Spinal cord (tissue), 10 donors: ENCODE data around the gene HSPB9. TPM values are rescaled to one million over a fixed set of nuclear protein-coding genes. Genes with fewer than 3 reads are reported as not detected.
A peak's percentile ranks its signal among the peaks of the same experiment; 100 is the strongest.
"Not testable (repeated sequence)": the region's sequence is repeated elsewhere in the genome, so short reads cannot be mapped to it uniquely, and the experiment has no call there.

Experiments used
- DNase-seq, 6 donors: peaks; one replicate each; pipeline versions ENCODE4 v3.0.0 to v3.0.0-alpha.2; 2013 to 2015; ENCODE audit warnings: low spot score in 6 of 6, low read depth in 4 of 6
- H3K27ac ChIP-seq: one replicate; pipeline ENCODE4 v1.5.1; 2013; ENCODE audit warnings: low read depth, low read length, control low read depth
- H3K27me3 ChIP-seq: one replicate; pipeline ENCODE4 v1.6.1; 2013; ENCODE audit warnings: low read length; ENCODE audit not compliant: control insufficient read depth, insufficient read depth
- H3K36me3 ChIP-seq: one replicate; pipeline ENCODE4 v1.6.1; 2013; ENCODE audit warnings: low read length; ENCODE audit not compliant: control insufficient read depth, insufficient read depth
- H3K4me1 ChIP-seq: one replicate; pipeline ENCODE4 v1.6.1; 2013; ENCODE audit warnings: low read length; ENCODE audit not compliant: control insufficient read depth, insufficient read depth
- H3K4me3 ChIP-seq: one replicate; pipeline ENCODE4 v1.5.1; 2013; ENCODE audit warnings: low read depth, low read length, control low read depth
- H3K9me3 ChIP-seq: one replicate; pipeline ENCODE4 v1.6.1; 2013; ENCODE audit warnings: low read length; ENCODE audit not compliant: control insufficient read depth, insufficient read depth
- WGBS: methylation state at CpG from one replicate; pipeline ENCODE4 v1.1.5; 2013; ENCODE audit warnings: missing lambda C conversion rate; ENCODE audit not compliant: insufficient coverage; 5-methylcytosine and 5-hydroxymethylcytosine counted together
- polyA plus RNA-seq, 2 donors: library from polyadenylated mRNA; unstranded; fragments of 120-200 nt; gene quantifications; one replicate each; pipeline ENCODE4 v1.2.1, GENCODE V29; 2013; ENCODE audit not compliant: insufficient read length in 2 of 2
- total RNA-seq, 2 donors: library from RNA; depleted of rRNA in 1 of 2; stranded (reverse); fragments of 120-200 nt in 1 of 2; fragments of >200 nt in 1 of 2; gene quantifications; one replicate each; pipeline versions ENCODE4 v1.2.3 to v1.2.4, GENCODE V29; 2013 to 2014
- donor health status: healthy.

The HSPB9 gene
- total and polyA plus RNA-seq, 4 donors = 0.10 to 0.51 (median 0.21) TPM

DNA sequence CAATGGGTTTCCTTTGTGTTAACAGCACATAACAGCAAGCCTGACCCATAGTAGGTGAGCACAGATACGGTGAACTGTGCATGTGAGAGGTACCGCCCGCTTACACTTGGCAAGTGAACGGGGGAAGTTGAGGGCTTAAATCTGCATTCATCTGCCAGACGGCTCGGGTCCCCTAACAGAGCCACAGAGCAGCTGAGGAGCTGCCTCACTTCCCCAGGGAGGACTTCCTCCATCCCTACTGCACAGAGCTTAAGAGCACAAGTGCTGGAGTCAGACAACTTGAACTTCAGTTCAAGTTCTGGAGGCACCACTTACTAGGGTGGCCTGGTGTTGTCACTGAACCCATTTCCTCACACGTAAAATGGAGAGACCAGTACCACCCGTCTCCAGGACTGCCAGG, 18.8 kb downstream of the HSPB9 start:
- Histone ChIP-seq H3K27ac (no peak overlapping the region), H3K9me3 (no peaks in the 10 kb centered on the region), H3K4me3 (no peak overlapping the region), H3K4me1 (peaks cover 26% of the 10 kb centered on the region), H3K36me3 (peaks cover 17% of the 10 kb centered on the region), H3K27me3 (no peaks in the 10 kb centered on the region)
- WGBS = 71% methylated on average over 8 of the region's 8 CpGs
- DNase-seq = no peak

DNA sequence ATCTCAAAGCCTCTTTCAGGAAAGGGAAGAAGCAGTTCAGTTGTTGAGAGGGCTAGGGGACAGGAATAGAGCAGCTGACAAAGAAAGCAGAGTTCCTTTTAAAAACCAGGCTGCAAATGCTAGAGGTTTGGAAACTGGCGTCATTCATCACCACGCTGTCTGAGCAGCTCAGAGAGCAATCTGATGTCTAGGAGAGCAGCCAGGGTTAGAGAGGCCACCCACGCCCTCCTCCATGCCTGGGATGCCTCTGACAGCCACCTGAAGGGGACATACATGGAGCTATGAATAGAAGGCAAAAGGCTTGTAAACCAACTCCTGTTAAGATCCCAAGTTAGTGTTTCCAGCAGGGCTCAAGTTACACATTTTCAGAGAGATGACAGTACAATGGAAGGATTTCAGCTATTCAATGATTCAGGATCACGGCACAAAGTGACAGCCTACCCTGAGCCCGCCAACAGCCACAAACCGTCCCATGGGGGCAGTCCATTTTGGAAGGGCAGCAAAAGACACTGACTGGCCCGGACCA, 19.8 kb downstream of the HSPB9 start:
- DNase-seq = peak in 1 of 6 donors; percentile 15
- no peak overlapping the region for H3K4me3 ChIP-seq

DNA sequence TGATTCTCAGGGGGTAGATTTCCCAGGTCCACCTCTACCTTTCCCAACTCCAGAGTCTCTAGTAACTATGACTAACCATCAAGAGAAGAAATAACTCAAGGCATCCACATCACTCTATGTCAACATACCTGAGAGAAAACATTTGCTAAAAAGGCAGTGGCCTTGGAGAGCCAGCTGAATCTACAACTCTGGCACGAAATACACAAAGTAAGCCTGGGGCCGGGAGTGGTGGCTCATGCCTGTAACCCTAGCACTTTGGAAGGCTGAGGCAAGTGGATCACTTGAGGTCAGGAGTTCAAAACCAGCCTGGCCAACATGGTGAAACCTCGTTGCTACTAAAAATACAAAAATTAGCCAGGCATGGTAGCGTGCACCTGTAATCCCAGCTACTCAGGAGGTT, 20.5 kb downstream of the HSPB9 start:
- H3K27ac ChIP-seq, H3K4me3 ChIP-seq, H3K27me3 ChIP-seq, DNase-seq, H3K9me3 ChIP-seq: not testable (repeated sequence)
- H3K36me3 ChIP-seq = peaks cover 26% of the 10 kb centered on the region
- 96% methylated on average over 4 of the region's 4 CpGs for WGBS
- peaks cover 25% of the 10 kb centered on the region for H3K4me1 ChIP-seq

More for the DNA sequence above, 19.8 kb downstream of the HSPB9 start:
- H3K36me3 ChIP-seq = peaks cover 19% of the 10 kb centered on the region
- WGBS = 74% methylated on average over 7 of the region's 7 CpGs
- H3K27ac ChIP-seq = no peak overlapping the region
- peaks cover 26% of the 10 kb centered on the region for H3K4me1 ChIP-seq
- H3K9me3 ChIP-seq = no peaks in the 10 kb centered on the region
- H3K27me3 ChIP-seq = no peaks in the 10 kb centered on the region

- peaks cover 38% of the 10 kb centered on the region for H3K36me3 ChIP-seq
- WGBS = 92% methylated on average over 8 of the region's 13 CpGs
- H3K27me3 ChIP-seq = no peaks in the 10 kb centered on the region
- no peaks in the 10 kb centered on the region for H3K9me3 ChIP-seq
- peaks cover 8% of the 10 kb centered on the region for H3K4me1 ChIP-seq
- no peak for DNase-seq
- no peak overlapping the region for H3K27ac ChIP-seq
- H3K4me3 ChIP-seq = no peak overlapping the region
These were observed 24.5 kb downstream of the HSPB9 start for GRCh38 chr17:42146911-42147607.

DNA sequence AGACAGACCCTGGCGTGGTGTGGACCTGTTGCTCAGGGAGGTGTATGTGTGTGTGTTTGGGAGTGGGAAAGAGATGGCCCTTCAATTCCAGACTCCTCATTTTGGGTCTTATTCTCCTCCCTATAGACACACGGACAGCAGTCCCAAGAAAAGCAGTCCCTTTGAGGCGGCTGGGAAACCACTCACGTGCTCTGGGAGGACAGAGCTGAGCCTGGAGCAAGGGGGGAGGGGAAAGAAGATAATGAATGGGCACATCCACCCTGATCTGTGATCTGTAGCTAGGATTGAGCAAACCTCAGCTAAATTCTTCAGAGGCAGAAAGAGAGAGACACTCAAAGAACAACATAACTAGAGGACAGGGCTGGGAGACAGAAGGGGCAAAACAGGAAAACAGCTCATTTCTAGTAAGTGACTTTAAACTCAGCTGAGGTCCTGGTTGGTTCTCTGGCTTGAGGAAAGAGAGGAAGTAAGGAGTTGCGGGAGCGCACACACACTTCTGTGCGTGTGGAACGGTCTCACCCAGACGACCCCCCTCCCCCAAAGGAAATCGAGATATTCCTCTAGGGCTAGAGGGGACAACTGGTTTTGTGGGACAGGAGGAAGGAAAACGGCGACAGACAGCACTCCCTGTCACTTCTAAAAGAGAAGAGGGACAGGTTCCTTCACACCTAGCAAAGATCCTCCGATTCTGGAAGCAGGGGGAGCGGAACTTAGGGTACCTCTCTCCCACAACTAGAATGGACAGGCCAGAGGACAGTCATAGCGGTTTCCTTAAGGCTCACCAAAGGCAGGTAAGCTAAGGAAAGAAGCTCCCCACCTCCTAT, 31.5 kb downstream of the HSPB9 start:
- no peak for DNase-seq
- H3K4me3 ChIP-seq = peak overlapping the region; percentile 93
- peaks cover 29% of the 10 kb centered on the region for H3K4me1 ChIP-seq
- peaks cover 9% of the 10 kb centered on the region for H3K36me3 ChIP-seq
- H3K27me3 ChIP-seq = no peaks in the 10 kb centered on the region
- WGBS = 10% methylated on average over 2 of the region's 15 CpGs
- H3K9me3 ChIP-seq = no peaks in the 10 kb centered on the region
- peak overlapping the region; percentile 29 for H3K27ac ChIP-seq

DNA sequence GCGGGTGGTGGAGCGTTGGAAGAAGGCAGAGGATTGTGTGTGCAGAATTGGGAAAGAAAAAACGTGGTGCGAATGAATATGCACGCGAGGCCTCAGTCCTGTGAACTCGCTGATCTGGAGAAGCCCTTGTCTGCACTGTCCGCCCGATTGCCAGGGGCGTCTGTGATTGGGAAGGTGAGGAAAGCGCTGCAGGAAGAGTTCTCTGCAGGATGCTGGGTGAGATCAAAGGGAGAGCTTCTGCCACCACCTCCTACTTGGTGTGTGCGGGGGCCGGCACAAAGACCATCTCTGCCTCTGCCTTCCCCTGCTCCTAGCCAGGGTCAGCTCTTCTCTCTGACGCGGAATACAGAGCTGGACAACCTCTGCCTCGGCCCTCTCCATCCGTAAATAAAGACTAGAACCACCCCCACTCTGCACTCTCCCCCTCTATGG, 33.0 kb downstream of the HSPB9 start:
- WGBS = 20% methylated on average over 17 of the region's 17 CpGs
- Histone ChIP-seq H3K27me3 (no peaks in the 10 kb centered on the region), H3K27ac (peak overlapping the region; percentile 25), H3K9me3 (no peaks in the 10 kb centered on the region), H3K4me1 (peaks cover 29% of the 10 kb centered on the region), H3K4me3 (peak overlapping the region; percentile 93), H3K36me3 (peaks cover 10% of the 10 kb centered on the region)
- DNase-seq = peak in 2 of 6 donors; percentile 24 to 29

DNA sequence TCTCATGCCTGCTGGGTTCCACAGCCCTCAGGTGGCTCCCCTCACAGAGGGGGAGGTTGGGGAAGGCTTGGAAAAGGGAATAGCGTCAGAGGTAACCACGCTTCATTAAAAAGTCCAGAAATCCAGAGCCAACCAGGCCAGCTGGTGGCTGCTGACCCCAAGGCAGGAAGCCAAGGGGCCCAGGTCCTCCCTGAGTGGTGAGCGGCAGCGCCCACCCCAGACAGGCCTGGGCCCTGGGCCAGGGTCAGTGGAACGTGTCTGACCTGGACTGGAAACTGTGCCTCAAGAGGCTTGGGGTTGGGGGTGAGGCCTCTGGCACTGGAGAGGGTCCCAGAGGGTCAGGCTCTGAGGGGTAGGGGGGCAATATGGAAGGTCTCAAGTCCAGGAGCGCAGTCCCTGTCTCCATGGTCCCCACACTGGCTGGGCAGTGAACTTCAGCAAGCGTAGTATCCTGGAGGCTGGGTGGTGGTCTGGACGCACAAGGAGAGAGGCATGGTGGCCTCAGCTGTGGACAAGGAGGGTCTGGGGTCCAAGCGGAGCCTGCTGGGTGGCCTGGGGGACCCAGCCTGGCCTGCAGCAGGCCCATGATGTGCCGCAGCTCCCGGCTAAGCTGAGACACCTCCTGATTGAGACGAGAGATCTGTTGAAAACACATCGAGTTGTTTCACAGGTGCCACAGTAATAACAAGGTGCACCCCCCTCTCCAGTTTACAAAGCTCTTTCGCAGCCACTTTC, 37.4 kb downstream of the HSPB9 start:
- H3K36me3 ChIP-seq = peaks cover 3% of the 10 kb centered on the region
- DNase-seq = no peak
- no peaks in the 10 kb centered on the region for H3K9me3 ChIP-seq
- H3K4me3 ChIP-seq = no peak overlapping the region
- peaks cover 23% of the 10 kb centered on the region for H3K4me1 ChIP-seq
- no peak overlapping the region for H3K27ac ChIP-seq
- WGBS = 83% methylated on average over 13 of the region's 14 CpGs
- no peaks in the 10 kb centered on the region for H3K27me3 ChIP-seq

DNA sequence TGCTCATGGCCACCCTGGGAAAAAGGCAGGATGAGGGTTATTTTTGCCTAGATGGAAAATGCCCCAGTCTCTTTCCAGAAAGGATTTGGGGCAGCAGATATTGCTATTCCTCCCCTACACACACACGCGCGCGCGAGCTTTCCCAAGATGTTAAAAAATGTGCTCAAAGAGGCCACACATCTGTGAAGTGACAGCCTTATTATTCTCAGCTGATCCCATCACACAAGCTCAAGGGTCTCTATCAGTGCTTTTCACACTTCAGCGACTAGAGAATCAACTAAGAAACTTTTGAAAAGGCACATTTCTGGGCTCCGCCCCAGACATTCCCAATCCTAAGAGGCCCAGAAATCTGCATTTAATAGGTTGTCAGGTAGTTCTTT, 37.9 kb downstream of the HSPB9 start:
- DNase-seq = peak in 1 of 6 donors; percentile 6
- H3K4me3 ChIP-seq = no peak overlapping the region
- H3K27me3 ChIP-seq = no peaks in the 10 kb centered on the region
- H3K9me3 ChIP-seq = no peaks in the 10 kb centered on the region
- WGBS = 61% methylated on average over 5 of the region's 7 CpGs
- peaks cover 3% of the 10 kb centered on the region for H3K36me3 ChIP-seq
- H3K27ac ChIP-seq = no peak overlapping the region
- peaks cover 20% of the 10 kb centered on the region for H3K4me1 ChIP-seq

DNA sequence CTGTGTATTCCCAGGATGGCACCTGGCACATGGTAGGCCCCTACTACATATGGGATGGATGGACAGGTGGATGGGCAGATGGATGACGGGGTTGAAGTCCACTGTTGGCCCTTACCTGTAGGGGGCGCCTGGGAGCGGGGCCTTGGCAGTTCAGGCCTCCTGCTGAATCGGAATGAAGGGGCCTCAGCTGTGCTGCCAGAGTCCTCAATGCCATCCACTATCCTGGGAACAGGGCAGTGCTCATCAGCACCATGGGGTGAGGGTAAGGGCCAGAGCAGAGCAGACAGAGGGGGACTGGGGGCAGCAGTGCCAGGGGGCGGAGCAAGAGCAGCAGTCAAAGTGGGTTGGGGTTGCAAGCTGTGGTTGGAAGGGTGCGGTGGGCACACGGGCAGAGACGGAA, 40.5 kb downstream of the HSPB9 start:
- Histone ChIP-seq H3K27ac (no peak overlapping the region), H3K9me3 (no peaks in the 10 kb centered on the region), H3K4me3 (no peak overlapping the region), H3K36me3 (peaks cover 3% of the 10 kb centered on the region), H3K4me1 (peaks cover 11% of the 10 kb centered on the region), H3K27me3 (no peaks in the 10 kb centered on the region)
- WGBS = 56% methylated on average over 8 of the region's 8 CpGs
- DNase-seq = no peak
